AG08396 (cell line): ENCODE measurements around the gene MYH10.

Experiments
- DNase-seq: peaks from one replicate; pipeline ENCODE4 v3.0.0; 2012; ENCODE audit warnings: low spot score, mixed read lengths

Gene MYH10

DNA sequence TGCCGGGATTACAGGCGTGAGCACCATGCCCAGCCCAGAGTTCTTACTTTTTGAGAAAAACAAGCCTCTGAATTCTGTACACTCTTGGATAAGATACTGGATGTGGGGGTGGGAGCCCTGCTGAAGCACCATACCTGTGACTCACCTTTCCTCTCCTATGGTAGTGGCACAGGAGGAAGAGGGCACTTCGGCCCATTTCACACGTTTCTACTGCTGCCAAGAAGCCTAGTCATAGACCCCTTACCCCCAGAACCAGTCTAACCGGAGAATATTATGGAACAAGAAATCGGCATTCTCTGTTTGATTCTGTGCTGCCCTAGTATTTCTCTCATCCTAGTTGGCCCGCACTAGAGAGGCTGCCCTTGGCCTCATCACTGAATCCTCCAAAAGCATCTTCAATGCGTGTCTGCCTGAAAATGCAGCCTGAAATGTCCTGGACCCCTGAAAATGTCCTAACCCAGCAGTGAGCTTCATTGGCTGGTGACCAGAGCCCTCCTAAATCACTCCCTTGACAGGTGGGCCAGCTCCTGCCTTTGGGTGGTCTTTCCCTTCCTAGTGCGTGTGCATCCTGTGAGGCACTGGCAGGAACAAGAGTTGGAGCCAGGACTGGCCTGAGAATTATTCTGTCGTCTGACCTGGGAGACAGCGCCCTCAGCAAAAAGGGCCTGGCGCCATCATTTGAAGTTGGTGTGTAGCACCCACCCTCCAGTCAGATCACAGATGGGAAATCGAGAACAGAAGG is 156.9 kb downstream of the MYH10 start:
- DNase-seq = no peak

DNA sequence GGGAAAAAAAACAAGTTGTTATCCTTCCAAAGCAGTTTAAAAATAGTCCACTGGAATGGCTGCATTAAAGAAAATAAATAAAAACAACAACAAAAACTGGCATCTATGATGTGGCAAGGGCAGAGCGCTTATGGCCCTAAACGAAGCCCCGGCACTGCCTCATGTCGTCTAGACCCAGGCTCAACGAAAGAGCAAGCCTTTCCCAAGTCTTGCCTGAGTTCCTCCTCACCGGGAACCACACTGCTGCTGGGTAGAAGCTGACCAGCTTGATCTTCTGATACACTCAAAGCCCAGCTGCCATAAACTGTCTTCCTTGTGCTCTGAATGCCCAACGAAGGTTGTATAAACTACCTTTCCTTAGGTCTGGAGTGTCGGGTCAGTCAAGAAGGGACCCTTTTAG is 157.9 kb downstream of the MYH10 start:
- DNase-seq = no peak

DNA sequence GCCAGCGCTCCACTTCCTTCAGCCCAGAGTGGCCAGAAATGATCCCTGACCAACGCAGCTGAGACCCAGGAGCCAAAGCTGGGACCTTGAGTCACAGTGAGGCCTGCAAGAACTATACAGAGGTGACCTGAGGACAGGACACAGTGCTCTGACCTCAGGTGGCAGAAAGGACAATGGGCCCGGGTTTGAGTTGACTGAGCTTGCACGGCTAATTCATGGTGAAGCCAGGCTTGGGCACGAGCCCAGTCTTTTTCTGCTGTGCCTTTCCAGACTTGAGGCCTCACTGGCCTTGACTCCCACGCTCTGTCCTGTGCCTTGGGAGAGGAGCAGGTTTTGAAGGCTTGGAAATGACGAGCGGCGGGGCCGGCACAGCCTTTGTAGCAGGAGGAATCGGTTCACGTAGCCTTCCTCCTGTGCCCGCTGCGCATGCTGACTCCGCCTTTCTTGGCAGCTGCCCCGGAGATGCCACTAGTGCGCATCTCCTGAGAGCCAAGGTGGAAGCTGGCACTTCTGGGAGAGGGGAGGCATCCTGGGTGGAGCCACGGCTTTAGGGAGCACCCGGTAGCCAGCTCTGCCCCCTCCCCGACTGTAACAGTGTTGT is 160.0 kb downstream of the MYH10 start:
- DNase-seq = peak; percentile 39

DNA sequence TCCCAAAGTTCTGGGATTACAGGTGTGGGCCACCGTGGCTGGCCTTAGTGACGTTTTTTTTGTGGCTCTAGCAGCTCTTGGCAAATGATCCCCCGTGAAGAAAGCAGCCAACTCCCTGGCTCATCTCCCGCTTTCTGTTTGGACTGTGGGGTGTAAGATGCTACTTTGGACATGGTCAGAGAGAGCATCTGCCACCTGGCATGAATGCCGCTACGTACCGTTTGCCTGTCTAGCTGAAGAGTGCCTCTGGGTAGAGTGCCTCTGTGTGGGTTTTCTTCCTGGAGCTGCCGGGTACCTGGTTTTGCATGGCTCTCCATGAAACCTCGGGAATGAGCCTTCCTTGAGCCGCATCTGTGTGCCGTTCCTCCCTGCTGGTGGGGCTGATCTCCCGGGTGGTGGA is 160.6 kb downstream of the MYH10 start:
- DNase-seq = no peak

DNA sequence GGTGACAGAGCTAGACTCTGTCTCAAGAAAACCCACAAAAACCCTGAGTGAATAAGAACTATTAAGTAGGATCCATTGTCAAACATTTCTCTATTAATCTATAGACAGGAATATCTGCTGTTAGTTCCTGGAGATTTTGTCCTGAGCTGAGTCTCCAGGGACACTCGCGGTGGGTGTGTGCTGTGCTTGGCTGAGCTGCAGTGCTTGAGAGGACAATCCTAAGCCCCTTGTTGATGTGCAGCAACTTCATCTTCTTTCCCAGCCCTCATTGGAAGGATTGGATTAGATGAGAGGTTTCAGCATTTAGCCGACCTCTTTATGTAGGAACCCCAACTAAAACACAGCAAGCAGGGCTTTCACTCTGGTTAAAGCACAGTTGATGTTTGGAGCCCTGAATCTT is 161.5 kb downstream of the MYH10 start:
- DNase-seq = no peak

DNA sequence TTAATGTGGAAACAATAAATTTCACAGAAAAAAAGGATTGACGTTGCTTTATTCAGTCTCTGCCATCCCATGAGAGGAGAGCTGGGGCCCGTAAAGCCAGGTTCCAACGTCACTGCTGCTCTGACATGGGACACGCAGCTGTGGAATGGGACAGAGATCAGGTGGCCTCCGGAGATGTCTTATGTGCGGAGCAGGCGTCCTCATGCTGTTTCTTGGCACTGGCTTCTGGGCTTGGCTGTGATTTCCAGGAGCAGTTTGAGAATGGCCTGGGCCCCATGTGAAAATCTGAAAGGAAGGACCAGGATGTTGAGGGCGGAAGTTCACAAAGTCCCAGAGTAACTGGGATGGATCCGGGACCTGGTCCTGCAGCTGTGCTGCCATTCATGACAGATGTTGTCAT is 162.4 kb downstream of the MYH10 start:
- no peak for DNase-seq

DNA sequence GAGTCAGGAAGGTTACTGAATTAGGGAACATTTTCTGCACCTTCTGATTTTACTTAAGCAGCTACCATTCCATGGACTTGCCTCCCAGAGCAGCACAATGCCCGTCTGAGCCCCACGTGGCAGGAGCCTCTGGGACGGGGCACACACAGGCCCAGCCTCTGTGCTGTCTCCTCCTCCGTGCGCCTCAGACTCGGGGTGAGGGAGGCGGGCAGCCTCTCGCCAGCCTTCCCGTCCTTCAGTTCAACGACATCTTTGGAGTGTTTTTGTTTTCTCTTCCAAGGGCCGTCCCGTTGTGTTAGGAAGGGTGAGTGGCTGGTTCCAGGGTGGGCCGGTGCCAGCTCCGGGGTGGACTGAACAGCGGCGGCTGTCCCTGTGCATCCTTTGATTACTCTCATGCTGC is 163.0 kb downstream of the MYH10 start:
- no peak for DNase-seq

DNA sequence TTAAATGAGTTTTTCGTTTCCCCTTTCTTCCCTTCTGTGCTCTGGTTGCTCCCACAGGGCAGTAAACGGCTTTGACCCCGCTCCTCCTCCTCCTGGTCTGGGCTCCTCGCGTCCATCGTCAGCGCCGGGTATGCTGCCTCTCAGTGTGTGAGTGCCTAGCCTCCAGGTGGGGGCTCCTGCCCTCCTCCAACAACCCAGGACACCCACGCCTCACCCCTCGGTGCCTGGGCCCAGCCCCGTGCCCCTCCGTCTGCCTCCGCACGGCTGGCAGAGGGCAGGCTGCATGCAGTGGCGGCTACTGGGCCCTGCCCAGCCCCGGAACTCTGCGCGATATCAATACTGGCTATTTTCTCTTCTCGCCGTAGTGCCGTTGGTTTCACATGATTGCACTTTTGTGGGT is 163.7 kb downstream of the MYH10 start:
- no peak for DNase-seq

DNA sequence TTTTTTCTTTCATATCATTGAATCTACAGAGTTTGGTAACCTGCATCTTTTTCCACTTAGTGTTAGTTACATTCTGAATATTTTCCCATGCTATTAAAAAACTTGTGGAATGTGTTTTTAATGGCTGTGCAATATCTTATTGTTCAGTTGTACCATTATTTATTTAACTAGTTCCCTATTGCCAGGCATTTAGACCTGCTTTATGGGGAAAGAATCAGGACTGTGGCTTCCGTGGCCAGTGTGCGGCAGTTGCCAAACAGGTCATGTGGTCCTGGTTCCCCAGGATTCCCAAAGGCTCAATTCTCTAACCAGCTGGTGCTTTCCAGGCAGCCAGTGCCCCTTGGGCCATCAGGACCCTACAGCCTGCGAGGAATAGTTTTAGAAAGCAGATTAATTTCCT is 164.1 kb downstream of the MYH10 start:
- DNase-seq = peak; percentile 71

DNA sequence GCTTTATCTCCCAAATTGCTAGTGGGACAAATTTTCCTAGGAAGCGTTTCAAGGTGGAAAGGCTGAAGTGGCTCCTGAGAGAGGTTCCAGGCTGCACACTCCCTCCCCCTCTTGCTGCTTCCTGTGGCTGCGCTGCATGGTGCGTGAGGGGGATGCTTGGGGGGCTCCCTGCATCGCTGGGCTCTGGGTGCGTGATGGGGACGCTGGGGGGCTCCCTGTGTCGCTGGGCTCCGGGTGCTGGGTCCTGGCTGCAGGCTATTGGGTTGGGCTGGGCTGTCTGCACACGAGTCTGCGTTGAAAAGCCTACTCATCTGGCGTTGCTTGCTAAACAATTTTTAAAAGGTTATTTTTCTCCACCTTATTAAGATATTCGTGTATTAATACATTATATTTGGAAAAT is 164.8 kb downstream of the MYH10 start:
- DNase-seq = no peak

DNA sequence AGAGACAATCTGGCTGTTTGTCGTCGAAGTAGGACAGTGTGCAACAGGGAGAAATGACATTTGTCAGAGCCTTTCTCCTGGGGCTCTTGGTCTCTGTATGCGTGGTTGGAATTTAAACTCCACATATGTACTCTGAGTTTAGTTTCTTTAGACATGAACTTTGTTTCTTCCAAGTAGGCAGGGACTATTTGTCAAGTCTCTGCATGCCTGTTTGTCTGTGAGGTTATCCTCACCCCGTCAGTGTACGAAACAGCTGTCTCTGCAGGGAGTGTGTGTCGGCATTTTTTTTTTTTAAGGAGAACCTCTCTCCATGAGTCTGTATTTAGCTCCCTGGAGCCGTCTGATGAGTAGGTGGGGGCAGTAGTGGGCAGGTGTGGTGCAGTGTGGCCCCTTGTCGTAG is 165.2 kb downstream of the MYH10 start:
- no peak for DNase-seq

DNA sequence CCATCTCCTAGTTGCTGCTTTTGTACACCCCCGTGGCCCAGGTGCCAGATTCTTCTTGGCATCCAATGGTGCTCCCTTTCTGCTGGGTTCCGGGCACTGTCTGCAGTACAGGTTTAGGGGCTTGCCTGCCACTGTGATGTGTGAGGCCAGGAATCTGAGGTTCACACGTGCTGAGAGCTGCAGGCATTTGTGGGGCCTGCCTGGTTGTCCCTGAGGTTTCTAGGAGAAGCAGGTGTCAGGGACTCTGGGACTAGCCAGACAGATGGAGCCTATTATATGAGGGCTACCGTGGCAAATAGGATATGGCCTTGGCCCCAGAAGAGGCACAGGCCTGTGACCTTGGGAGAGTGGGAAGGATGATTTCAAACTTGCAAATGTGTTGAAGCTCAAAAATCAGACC is 165.6 kb downstream of the MYH10 start:
- DNase-seq = no peak

DNA sequence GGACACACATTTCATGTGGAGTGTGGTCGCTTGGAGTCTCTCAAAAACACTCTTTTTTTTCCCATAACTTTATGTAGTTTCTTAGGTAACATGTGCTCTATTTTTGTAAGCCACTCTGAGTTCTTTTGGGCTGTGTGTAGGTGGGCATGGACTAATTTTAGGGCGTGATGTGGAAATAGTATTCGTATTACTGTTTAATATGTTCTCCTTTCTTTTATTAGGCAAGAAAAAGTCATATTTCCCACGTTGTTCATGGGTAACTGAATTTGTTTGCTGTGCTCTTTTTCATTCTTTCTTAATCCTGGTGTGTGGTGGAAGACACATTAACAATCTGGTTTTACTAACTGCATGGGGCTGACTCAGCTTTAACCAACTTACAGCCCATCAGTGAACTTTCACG is 167.4 kb downstream of the MYH10 start:
- DNase-seq = no peak

DNA sequence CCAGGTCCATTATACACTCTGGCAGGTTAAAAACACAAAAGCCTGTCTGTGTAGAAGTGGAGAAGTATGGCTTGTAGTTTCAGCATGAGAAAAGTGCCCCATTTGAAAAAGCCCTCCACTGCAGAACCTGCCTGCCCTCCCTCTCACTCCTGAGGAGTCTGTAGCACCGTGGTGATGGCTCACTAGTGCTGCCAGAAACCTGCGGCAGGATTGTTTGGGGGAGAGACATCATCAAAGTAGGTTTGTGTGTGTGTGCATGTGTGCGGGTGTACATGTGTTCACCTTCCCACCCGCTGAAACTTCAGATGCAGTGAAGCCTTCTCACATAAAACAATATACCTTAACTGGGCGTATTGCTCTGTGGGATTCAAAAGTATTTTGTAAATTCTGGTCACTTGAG is 168.0 kb downstream of the MYH10 start:
- DNase-seq = no peak

DNA sequence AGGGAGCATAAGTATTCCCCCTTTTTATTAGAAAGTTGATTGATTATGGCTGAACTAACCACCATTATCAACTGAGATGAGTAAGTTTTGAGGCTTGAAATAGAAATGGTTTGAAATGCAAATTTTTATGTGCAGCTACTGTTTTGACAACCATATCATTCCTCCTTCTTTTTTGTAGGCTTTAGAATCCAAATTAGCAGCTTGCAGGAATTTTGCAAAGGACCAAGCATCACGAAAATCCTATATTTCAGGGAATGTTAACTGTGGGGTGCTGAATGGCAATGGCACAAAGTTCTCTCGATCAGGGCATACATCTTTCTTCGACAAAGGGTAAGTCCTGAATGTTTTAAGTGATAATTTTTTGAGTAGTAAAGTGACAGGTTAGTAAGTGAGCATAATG is 170.7 kb downstream of the MYH10 start:
- no peak for DNase-seq

DNA sequence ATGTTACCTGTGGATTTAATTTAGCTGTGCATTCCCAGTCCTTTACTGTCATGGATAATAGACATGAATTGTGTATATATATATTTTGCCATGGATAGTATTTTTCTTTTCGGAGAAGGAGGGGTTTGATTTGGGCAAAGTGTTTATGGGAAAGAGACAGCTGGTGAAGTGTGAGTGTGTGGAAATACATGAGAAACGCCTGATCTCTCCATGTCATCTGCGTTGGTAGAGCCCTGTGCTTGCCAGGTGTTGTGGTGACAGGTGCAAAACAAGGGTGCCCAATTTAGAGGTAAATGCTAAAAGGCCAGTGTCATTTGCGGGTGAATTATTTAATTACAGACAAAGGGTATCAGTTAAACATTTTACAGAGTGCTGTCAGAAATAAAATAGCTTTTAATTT is 171.4 kb downstream of the MYH10 start:
- no peak for DNase-seq

DNA sequence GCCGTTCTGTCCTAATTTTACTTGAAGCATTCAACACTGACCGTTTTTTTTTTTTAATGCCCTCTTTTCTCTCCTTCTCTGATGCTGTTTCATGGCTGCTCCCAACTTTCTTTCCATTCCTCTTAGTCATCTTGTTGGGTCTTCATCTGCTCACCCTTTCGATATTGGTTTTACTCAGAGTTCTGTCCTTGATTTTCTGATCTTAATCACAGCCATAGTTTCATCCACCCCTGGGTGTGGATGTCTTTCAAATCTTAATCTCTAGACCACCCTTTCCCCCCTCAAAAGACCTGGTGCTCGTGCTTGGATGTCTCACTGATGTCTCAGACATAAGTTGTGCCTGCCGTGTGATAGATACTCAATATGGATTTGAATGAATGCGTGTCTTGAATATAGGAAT is 172.4 kb downstream of the MYH10 start:
- no peak for DNase-seq

DNA sequence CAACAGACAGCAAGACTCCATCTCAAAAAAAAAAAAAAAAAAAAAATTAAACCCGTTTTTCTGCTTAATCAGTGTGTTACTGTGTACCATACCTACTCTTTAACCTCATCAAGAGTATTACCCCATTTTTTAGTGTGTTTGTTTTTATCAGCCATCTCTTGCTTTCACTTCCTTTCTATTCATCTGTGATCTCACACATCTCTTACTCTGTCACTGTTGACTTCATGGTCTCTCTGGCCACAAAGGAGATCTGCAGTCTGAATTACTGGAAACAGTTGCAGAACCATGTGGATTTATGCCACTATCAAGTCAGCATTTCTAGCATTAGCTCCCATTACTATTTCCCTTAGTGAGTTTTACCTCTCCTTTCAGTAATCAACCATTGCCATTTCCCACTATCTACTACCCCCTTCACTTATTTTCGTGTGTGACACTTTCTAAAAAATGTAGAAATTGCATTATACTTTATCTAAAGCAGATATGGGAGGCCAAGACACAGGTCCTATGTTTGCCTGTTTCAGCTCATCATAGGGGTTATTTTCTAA is 174.8 kb downstream of the MYH10 start:
- no peak for DNase-seq

DNA sequence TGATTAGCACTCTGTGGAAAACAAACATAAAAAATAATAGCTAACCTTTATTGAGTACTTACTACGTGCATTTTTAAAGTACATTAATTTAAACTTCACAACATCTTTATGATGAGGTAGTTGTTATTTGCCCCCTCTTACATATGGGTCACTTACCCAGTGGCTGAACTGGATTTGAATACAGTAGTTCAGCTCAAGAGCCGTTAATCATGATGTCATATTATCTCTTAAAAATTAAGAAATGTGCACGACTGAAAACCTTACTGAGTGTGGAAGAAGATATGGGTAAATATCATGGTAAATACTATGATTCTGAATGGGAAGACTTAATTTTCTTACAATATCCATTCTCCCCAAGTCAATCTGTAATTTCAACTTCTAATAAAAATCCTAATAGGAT is 177.2 kb downstream of the MYH10 start:
- DNase-seq = no peak

DNA sequence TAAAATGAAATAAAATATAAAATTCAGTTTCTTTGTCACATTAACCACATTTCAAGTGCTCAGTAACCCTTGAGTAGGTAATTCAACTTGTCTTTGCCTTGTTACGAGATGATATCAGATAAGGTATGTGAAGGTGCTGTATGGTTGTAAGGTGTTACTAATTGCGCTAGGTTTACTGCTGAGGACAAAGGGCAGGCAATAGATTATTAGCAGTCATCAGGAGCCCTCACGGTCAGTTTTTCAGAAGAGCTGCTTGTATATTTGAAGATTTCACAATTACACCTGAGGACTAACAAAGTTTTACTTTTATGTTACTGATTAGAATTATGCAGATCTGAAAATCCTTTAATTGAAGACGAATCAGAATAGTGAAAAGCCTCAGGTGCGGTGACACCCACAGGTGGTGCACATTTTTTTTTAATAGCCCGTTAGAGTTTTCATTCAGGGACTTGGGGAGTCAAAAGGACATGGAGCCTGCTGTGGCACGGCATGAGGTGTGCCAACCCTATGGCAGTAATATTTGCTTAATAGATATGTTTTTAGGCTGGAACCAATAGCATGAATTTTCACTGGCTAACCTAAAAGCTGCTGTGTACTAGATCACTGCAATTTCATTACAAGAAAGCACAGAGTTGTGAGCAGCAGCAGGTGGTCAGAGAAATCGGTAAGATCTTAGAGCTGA is 178.5 kb downstream of the MYH10 start:
- no peak for DNase-seq

DNA sequence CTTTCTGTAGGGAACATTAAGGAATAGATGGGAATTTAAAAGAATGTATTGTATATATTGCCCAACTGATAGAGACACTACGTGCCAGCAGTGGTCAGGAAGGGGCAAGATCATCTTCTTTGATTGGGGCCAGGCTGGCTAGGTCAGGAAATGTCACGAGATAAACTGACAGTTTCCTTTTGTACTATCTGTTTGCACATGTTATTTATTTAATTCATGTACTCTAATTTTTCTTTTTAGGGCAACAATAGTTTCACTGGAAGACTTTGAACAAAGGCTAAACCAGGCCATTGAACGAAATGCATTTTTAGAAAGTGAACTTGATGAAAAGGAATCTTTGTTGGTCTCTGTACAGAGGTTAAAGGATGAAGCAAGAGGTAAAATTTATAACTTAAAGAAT is 182.2 kb downstream of the MYH10 start:
- DNase-seq = no peak

DNA sequence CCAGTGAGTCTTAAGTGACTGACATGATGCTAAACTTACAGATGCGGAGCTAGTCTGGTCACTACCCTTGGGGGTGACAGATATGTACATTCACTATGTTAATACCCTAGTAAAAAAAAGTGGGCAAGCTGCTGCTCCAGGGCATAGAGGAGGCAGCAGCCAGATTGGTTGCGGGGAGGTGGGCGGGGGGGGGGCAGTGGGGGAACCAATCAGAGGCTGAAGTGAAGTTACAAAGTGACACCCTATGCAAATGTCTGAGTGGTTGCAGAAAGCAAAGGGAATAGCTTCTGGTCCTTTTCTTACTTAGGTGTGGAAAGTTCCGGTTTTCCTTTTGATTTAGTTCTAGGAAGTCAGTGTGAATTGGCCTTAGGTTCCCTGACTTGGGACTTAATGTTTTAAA is 182.7 kb downstream of the MYH10 start:
- DNase-seq = no peak

DNA sequence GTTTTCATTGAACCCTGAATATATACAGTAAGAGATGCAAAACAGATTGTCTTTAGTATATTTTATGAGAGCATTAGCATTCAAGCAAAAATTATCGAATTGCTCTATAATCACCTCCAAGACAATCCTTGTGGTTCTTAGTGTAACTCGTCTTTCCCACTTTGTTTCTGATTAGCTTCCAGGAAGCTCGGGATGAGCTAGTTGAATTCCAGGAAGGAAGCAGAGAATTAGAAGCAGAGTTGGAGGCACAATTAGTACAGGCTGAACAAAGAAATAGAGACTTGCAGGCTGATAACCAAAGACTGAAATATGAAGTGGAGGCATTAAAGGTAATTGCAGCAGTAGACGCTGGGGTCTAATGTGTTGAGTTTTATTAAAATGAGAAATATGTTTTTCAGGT is 185.0 kb downstream of the MYH10 start:
- DNase-seq = no peak
